Endothelial cell of umbilical vein (primary cell): ENCODE measurements around the gene TOM1L2. TPM values are rescaled to one million over a fixed set of nuclear protein-coding genes. Genes with fewer than 3 reads are reported as not detected.

Experiments used
- BruUV-seq: library from RNA; stranded (reverse); fragments of 400-500 nt; replicated peaks from 2 replicates; lab custom pipeline; 2021; lab: Mats Ljungman, UMichigan
- CTCF ChIA-PET: fragments of 300-600, 350-600 bp; sonication (Branson Sonifier 250); formaldehyde crosslinking; loops from one replicate; lab custom pipeline; 2021; ENCODE audit warnings: antibody characterized with exemption, inconsistent platforms; lab: Charles Lee
- POLR2A ChIA-PET: fragments of 300-600, 350-600 bp; sonication (Branson Sonifier 250); formaldehyde crosslinking; loops from one replicate; lab custom pipeline; 2021; ENCODE audit warnings: antibody characterized with exemption, inconsistent platforms; lab: Charles Lee
- DNase-seq: peaks from one replicate; pipeline ENCODE4 v3.0.0-alpha.2; 2011; ENCODE audit warnings: low read depth, low spot score
- FAIRE-seq: peaks from 2 replicates; lab custom pipeline; 2011; peaks lifted over from hg19 to GRCh38; lab: Jason Lieb, UNC
- H2AFZ ChIP-seq: 2 replicates; pipeline ENCODE4 v1.6.0; 2012; ENCODE audit warnings: low read depth, low read length, control low read depth, inconsistent platforms
- H3K27ac ChIP-seq: 2 replicates; pipeline ENCODE4 v1.5.1; 2011; ENCODE audit warnings: low read depth, mild to moderate bottlenecking, control low read depth, low read length, moderate library complexity; ENCODE audit not compliant: insufficient read depth
- H3K27me3 ChIP-seq, 2 experiments: 2 replicates each; pipeline versions ENCODE4 v1.6.0 to v1.6.1; 2011; ENCODE audit warnings: low read length in 2 of 2, mixed read lengths in 1 of 2; ENCODE audit not compliant: control insufficient read depth in 2 of 2, insufficient read depth in 2 of 2
- H3K36me3 ChIP-seq, 2 experiments: 2 replicates in 1 of 2; 3 replicates in 1 of 2; pipeline ENCODE4 v1.5.1; 2011; ENCODE audit warnings: low read length in 2 of 2, mild to moderate bottlenecking in 1 of 2, moderate library complexity in 1 of 2; ENCODE audit not compliant: control insufficient read depth in 2 of 2, insufficient read depth in 2 of 2; ENCODE audit errors: extremely low read depth in 1 of 2
- H3K4me1 ChIP-seq: 3 replicates; pipeline ENCODE4 v1.5.1; 2011; ENCODE audit warnings: mild to moderate bottlenecking, low read length; ENCODE audit not compliant: control insufficient read depth, insufficient read depth; ENCODE audit errors: extremely low read depth
- H3K4me2 ChIP-seq: 2 replicates; pipeline ENCODE4 v1.6.1; 2011; ENCODE audit warnings: low read length, control low read depth, mixed read lengths; ENCODE audit not compliant: insufficient read depth
- H3K4me3 ChIP-seq, 3 experiments: fragments of 200-600 bp in 1 of 3; sonication (generic), shearing (Covaris generic) in 1 of 3; replicated peaks in 1 of 3; 2 replicates each; pipeline ENCODE4 v1.5.1; 2011 to 2016; ENCODE audit warnings: control low read depth in 3 of 3, low read length in 3 of 3, mild to moderate bottlenecking in 2 of 3, inconsistent platforms in 1 of 3, low read depth in 1 of 3, moderate library complexity in 1 of 3; ENCODE audit not compliant: insufficient read depth in 1 of 3
- H3K79me2 ChIP-seq: 2 replicates; pipeline ENCODE4 v1.6.0; 2012; ENCODE audit warnings: low read length, inconsistent platforms; ENCODE audit not compliant: control insufficient read depth, insufficient read depth
- H3K9ac ChIP-seq: replicated peaks from 2 replicates; pipeline ENCODE3; 2011; ENCODE audit warnings: low read length, control low read depth; ENCODE audit not compliant: insufficient read depth; ENCODE audit errors: extremely low read depth
- H3K9me1 ChIP-seq: replicated peaks from 3 replicates; pipeline ENCODE4 v1.6.0; 2011; ENCODE audit warnings: mild to moderate bottlenecking, low read length; ENCODE audit not compliant: control insufficient read depth, insufficient read depth; ENCODE audit errors: extremely low read depth
- H3K9me3 ChIP-seq: replicated peaks from 2 replicates; pipeline ENCODE4 v1.5.1; 2012; ENCODE audit warnings: low read length, inconsistent platforms; ENCODE audit not compliant: control insufficient read depth, insufficient read depth
- H4K20me1 ChIP-seq: replicated peaks from 2 replicates; pipeline ENCODE3; 2011; ENCODE audit warnings: mild to moderate bottlenecking, low read length; ENCODE audit not compliant: control insufficient read depth, insufficient read depth; ENCODE audit errors: extremely low read depth
- CTCF ChIP-seq, 2 donors: IDR thresholded peaks; 1 replicate in 1 of 2; 2 replicates in 1 of 2; pipeline ENCODE4 v1.5.1; 2011; ENCODE audit warnings: low read length in 2 of 2, mild to moderate bottlenecking in 2 of 2, moderate library complexity in 2 of 2, control low read depth in 1 of 2, inconsistent platforms in 1 of 2, low read depth in 1 of 2; ENCODE audit not compliant: insufficient read depth in 1 of 2; ENCODE audit errors: extremely low read depth in 1 of 2
- EZH2 ChIP-seq: IDR thresholded peaks from 2 replicates; pipeline ENCODE4 v1.6.1; 2012; ENCODE audit warnings: borderline replicate concordance, low read depth, mild to moderate bottlenecking, moderate library complexity, low read length, inconsistent platforms; ENCODE audit not compliant: severe bottlenecking
- FOS ChIP-seq: IDR thresholded peaks from 2 replicates; pipeline ENCODE4 v1.6.1; 2011; ENCODE audit warnings: mild to moderate bottlenecking, low read length, moderate library complexity, borderline replicate concordance; ENCODE audit not compliant: insufficient read depth
- GATA2 ChIP-seq: IDR thresholded peaks from 2 replicates; pipeline ENCODE4 v1.7.0; 2011; ENCODE audit warnings: low read depth, mild to moderate bottlenecking, moderate library complexity, mixed read lengths, low read length; ENCODE audit not compliant: insufficient read length, insufficient read depth
- MAX ChIP-seq: IDR thresholded peaks from 2 replicates; pipeline ENCODE4 v1.6.1; 2011; ENCODE audit not compliant: insufficient read depth, insufficient read length
- POLR2AphosphoS5 ChIP-seq: IDR thresholded peaks from 2 replicates; pipeline ENCODE4 v1.6.1; 2012; ENCODE audit warnings: low read depth, mild to moderate bottlenecking, control low read depth, low read length, moderate library complexity; ENCODE audit not compliant: insufficient read depth
- dilution Hi-C: fragments of 300-500 bp; cut with MboI; formaldehyde crosslinking; loops from one replicate; pipeline ENCODE4 v1.15.0; 2019; ENCODE audit warnings: low sequenced_read_pairs; ENCODE audit not compliant: extremely low pct_ligation_motif_present
- intact Hi-C: fragments of 100-400 bp; cut with micrococcal nuclease; formaldehyde crosslinking; loops from one replicate; pipeline ENCODE4 v1.10.0; 2022
- polyA plus RNA-seq, 4 experiments: library from polyadenylated mRNA; depleted of rRNA in 3 of 4; stranded (reverse) in 3 of 4; unstranded in 1 of 4; fragments of >200 nt; gene quantifications; 2 replicates each; pipeline versions ENCODE4 v1.2.1 to v1.2.3, GENCODE V29; 2011 to 2012; ENCODE audit warnings: missing spikeins in 1 of 4
- total RNA-seq: library from RNA; stranded (reverse); gene quantifications from 2 replicates; pipeline ENCODE4 v1.2.3, GENCODE V29; 2021

Gene TOM1L2
- total and polyA plus RNA-seq, 2 donors (not counting 3 experiments of a cell fraction or from before 2014, with no cell fraction given) = 31.7 to 37.6 TPM

DNA sequence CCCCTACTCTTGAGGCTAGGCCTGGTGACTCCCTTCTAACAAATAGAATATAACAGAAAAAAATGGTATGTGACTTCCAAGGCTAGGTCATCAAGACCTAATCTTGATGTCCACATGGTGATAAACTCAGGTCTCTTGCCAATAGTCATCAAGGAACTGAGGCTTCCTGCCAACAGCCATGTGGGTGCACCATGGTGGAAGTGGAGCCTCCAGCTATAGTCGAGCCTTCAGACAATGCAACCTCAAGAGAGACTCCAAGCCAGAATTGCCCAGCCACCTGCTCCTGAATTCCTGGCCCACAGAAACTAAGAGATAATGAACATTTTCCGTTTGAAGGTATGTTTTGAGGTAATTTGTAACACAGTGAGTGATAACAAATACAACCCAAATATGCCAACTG, 79.5 kb downstream of the TOM1L2 start:
- Histone ChIP-seq H3K4me1 (no peaks in the 10 kb centered on the region), H3K27ac (no peak overlapping the region), H3K36me3 (peaks cover 0 to 3% of the 10 kb centered on the region in 2 experiments), H3K27me3 (no peaks in the 10 kb centered on the region), H3K4me2 (no peak overlapping the region), H3K9me3 (no peaks in the 10 kb centered on the region), H2AFZ (no peak overlapping the region), H3K9ac (no peak overlapping the region), H3K9me1 (no peaks in the 10 kb centered on the region), H3K4me3 (no peak overlapping the region), H4K20me1 (no peaks in the 10 kb centered on the region), H3K79me2 (no peaks in the 10 kb centered on the region)
- ChIA-PET POLR2A (no interaction called here), CTCF (interaction anchor here (7.8 kb wide), 1 partner anchor 24 kb away, joined by 175 read pairs; no protein-coding TSS in a partner anchor)
- intact Hi-C loops = no loop called here
- dilution Hi-C loops = loop anchor here (25.0 kb wide), 1 partner anchor 145 kb away; the partner anchor contains the start of genes ATPAF2 and GID4
- no peak for TF ChIP-seq CTCF (IDR thresholded peaks at IDR 0.05; ENCODE audit: extremely low read depth in 1 of 2, insufficient read depth in 1 of 2, low read depth in 1 of 2, low read length in 2 of 2)
- TF ChIP-seq GATA2 = no peak
- no peak for TF ChIP-seq POLR2AphosphoS5
- TF ChIP-seq FOS = no peak
- no peak for TF ChIP-seq MAX
- no peak for TF ChIP-seq EZH2
- FAIRE-seq (no peak), DNase-seq (no peak)
- BruUV-seq = no TSS peak
